ENCODE measurements around the gene SIX2. TPM values are rescaled to one million over a fixed set of nuclear protein-coding genes. Genes with fewer than 3 reads are reported as not detected.

SIX2 gene
- total and polyA plus RNA-seq, 2 donors (not counting 3 experiments of a cell fraction or from before 2014, with no cell fraction given) = 0.24 to 0.54 TPM

DNA sequence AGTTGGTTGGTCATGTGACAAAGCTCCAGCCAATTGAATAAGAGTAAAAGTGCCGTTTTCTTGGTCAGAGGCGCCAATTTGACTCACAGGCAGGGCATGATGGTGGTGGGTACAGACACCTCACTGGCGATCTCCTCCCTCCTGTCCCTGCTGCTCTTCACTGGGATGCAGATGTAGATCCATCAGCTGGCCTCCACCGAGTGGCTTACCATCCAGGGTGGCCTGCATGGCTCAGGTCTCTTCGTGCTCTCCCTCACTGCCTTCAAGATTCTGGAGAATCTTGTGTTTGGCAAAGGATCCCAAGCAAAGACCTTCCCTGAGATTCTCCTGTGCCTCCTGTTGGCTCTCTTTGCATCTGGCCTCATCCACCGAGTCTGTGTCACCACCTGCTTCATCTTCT, 12.9 kb downstream of the SIX2 start:
- intact Hi-C loops (cut with micrococcal nuclease) = no loop called here
- DNase-seq (ENCODE audit: low read depth, low spot score) = no peak
- no peak for FAIRE-seq
- Histone ChIP-seq H3K27me3 (ENCODE audit: control insufficient read depth in 2 of 2, insufficient read depth in 2 of 2, low read length in 2 of 2) (peaks cover 72 to 96% of the 10 kb centered on the region in 2 experiments), H3K9ac (replicated peaks; ENCODE audit: extremely low read depth, insufficient read depth, low read length) (no peak overlapping the region), H3K4me3 (replicated peaks in 1 of 3; ENCODE audit: insufficient read depth in 1 of 3, low read depth in 1 of 3, low read length in 3 of 3) (no peak overlapping the region), H3K27ac (ENCODE audit: insufficient read depth, low read depth, low read length) (no peak overlapping the region), H3K9me3 (replicated peaks; ENCODE audit: control insufficient read depth, insufficient read depth, low read length) (no peaks in the 10 kb centered on the region), H4K20me1 (replicated peaks; ENCODE audit: control insufficient read depth, extremely low read depth, insufficient read depth, low read length) (no peaks in the 10 kb centered on the region), H3K36me3 (ENCODE audit: control insufficient read depth in 2 of 2, extremely low read depth in 1 of 2, insufficient read depth in 2 of 2, low read length in 2 of 2) (no peaks in the 10 kb centered on the region), H3K79me2 (ENCODE audit: control insufficient read depth, insufficient read depth, low read length) (no peaks in the 10 kb centered on the region), H2AFZ (ENCODE audit: low read depth, low read length) (no peak overlapping the region), H3K4me1 (ENCODE audit: control insufficient read depth, extremely low read depth, insufficient read depth, low read length) (peaks cover 4% of the 10 kb centered on the region), H3K4me2 (ENCODE audit: insufficient read depth, low read length) (no peak overlapping the region), H3K9me1 (replicated peaks; ENCODE audit: control insufficient read depth, extremely low read depth, insufficient read depth, low read length) (no peaks in the 10 kb centered on the region)
- TF ChIP-seq, protein P1, sequence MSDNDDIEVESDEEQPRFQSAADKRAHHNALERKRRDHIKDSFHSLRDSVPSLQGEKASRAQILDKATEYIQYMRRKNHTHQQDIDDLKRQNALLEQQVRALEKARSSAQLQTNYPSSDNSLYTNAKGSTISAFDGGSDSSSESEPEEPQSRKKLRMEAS (IDR thresholded peaks at IDR 0.05; ENCODE audit: insufficient read depth, insufficient read length) = no peak
- TF ChIP-seq GATA2 (IDR thresholded peaks at IDR 0.05; ENCODE audit: insufficient read depth, insufficient read length, low read depth, low read length) (no peak), MYC (IDR thresholded peaks at IDR 0.05; ENCODE audit: low read depth, low read length) (no peak), EZH2 (IDR thresholded peaks at IDR 0.05; ENCODE audit: borderline replicate concordance, low read depth, low read length, severe bottlenecking) (no peak)
- TF ChIP-seq, protein P2, sequence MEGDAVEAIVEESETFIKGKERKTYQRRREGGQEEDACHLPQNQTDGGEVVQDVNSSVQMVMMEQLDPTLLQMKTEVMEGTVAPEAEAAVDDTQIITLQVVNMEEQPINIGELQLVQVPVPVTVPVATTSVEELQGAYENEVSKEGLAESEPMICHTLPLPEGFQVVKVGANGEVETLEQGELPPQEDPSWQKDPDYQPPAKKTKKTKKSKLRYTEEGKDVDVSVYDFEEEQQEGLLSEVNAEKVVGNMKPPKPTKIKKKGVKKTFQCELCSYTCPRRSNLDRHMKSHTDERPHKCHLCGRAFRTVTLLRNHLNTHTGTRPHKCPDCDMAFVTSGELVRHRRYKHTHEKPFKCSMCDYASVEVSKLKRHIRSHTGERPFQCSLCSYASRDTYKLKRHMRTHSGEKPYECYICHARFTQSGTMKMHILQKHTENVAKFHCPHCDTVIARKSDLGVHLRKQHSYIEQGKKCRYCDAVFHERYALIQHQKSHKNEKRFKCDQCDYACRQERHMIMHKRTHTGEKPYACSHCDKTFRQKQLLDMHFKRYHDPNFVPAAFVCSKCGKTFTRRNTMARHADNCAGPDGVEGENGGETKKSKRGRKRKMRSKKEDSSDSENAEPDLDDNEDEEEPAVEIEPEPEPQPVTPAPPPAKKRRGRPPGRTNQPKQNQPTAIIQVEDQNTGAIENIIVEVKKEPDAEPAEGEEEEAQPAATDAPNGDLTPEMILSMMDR (IDR thresholded peaks at IDR 0.05; ENCODE audit: extremely low read depth in 1 of 2, insufficient read depth in 1 of 2, low read depth in 1 of 2, low read length in 2 of 2) = no peak
- ChIA-PET CTCF (interaction anchor here (0.7 to 1.4 kb wide), 3 partner anchors 8 to 16 kb away, joined by 3 to 6 read pairs (median 3); no protein-coding TSS in a partner anchor), POLR2A (no interaction called here)
- BruUV-seq (replicated peaks) = no TSS peak
- dilution Hi-C loops (cut with MboI; ENCODE audit: extremely low pct_ligation_motif_present, low sequenced_read_pairs) = no loop called here

DNA sequence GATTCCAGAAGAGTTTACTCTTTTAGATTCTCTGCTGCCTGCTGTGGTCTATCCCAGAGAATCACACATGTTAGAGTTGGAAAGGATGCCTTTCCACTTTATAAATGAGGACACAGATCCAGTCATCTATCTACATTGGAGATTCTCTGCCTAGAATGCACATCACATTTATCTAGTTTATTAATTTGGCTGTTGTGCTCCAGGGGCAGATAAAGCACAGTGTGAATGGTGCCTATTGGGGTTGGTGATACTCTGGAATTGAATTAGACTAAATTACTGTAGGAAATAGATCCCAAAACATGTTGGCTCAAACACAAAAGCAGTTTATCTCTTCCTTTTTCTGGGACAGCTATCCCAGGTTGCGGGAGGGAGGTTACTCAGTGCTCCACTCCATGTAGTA, 14.9 kb downstream of the SIX2 start:
- H3K4me1 ChIP-seq (ENCODE audit: control insufficient read depth, extremely low read depth, insufficient read depth, low read length) = no peaks in the 10 kb centered on the region
- no peak for TF ChIP-seq POLR2A (IDR thresholded peaks at IDR 0.05; ENCODE audit: low read depth, low read length)
- TF ChIP-seq MYC (IDR thresholded peaks at IDR 0.05; ENCODE audit: low read depth, low read length) = no peak
- TF ChIP-seq JUN (IDR thresholded peaks at IDR 0.05; ENCODE audit: borderline replicate concordance, insufficient read depth, insufficient read length, low read depth) = no peak
- TF ChIP-seq FOS (IDR thresholded peaks at IDR 0.05; ENCODE audit: borderline replicate concordance, insufficient read depth, low read length) = no peak
- TF ChIP-seq POLR2AphosphoS5 (IDR thresholded peaks at IDR 0.05; ENCODE audit: insufficient read depth, low read depth, low read length) = no peak
- TF ChIP-seq, protein P1 (IDR thresholded peaks at IDR 0.05; ENCODE audit: insufficient read depth, insufficient read length) = no peak
- no peak for TF ChIP-seq EZH2 (IDR thresholded peaks at IDR 0.05; ENCODE audit: borderline replicate concordance, low read depth, low read length, severe bottlenecking)
- TF ChIP-seq, protein P2 (IDR thresholded peaks at IDR 0.05; ENCODE audit: extremely low read depth in 1 of 2, insufficient read depth in 1 of 2, low read depth in 1 of 2, low read length in 2 of 2) = no peak
- no peak for TF ChIP-seq GATA2 (IDR thresholded peaks at IDR 0.05; ENCODE audit: insufficient read depth, insufficient read length, low read depth, low read length)
- no peak overlapping the region for H3K4me3 ChIP-seq (replicated peaks in 1 of 3; ENCODE audit: insufficient read depth in 1 of 3, low read depth in 1 of 3, low read length in 3 of 3)
- H2AFZ ChIP-seq (ENCODE audit: low read depth, low read length) = no peak overlapping the region
- no peaks in the 10 kb centered on the region for H3K79me2 ChIP-seq (ENCODE audit: control insufficient read depth, insufficient read depth, low read length)
- H3K9me3 ChIP-seq (replicated peaks; ENCODE audit: control insufficient read depth, insufficient read depth, low read length) = no peaks in the 10 kb centered on the region
- H3K36me3 ChIP-seq (ENCODE audit: control insufficient read depth in 2 of 2, extremely low read depth in 1 of 2, insufficient read depth in 2 of 2, low read length in 2 of 2) = no peaks in the 10 kb centered on the region
- no peaks in the 10 kb centered on the region for H4K20me1 ChIP-seq (replicated peaks; ENCODE audit: control insufficient read depth, extremely low read depth, insufficient read depth, low read length)
- dilution Hi-C loops (cut with MboI; ENCODE audit: extremely low pct_ligation_motif_present, low sequenced_read_pairs) = no loop called here
- H3K27ac ChIP-seq (ENCODE audit: insufficient read depth, low read depth, low read length) = no peak overlapping the region
- no peak overlapping the region for H3K9ac ChIP-seq (replicated peaks; ENCODE audit: extremely low read depth, insufficient read depth, low read length)
- ChIA-PET POLR2A (no interaction called here), CTCF (no interaction called here)
- peaks cover 64 to 91% of the 10 kb centered on the region in 2 experiments for H3K27me3 ChIP-seq (ENCODE audit: control insufficient read depth in 2 of 2, insufficient read depth in 2 of 2, low read length in 2 of 2)
- no peaks in the 10 kb centered on the region for H3K9me1 ChIP-seq (replicated peaks; ENCODE audit: control insufficient read depth, extremely low read depth, insufficient read depth, low read length)
- H3K4me2 ChIP-seq (ENCODE audit: insufficient read depth, low read length) = no peak overlapping the region
- DNase-seq (ENCODE audit: low read depth, low spot score) (no peak), FAIRE-seq (no peak)
- intact Hi-C loops (cut with micrococcal nuclease) = no loop called here
- BruUV-seq (replicated peaks) = no TSS peak

All from endothelial cell of umbilical vein (primary cell).